ENCODE measurements around the gene DHRS2. TPM values are rescaled to one million over a fixed set of nuclear protein-coding genes. Genes with fewer than 3 reads are reported as not detected.

The DHRS2 gene
- polyA plus RNA-seq, 1 of the 3 experiments (the other 2 are of a cell fraction), result 1.2 TPM

GRCh38 chr14:23630687-23631086 lies 5.5 kb upstream of the DHRS2 start:
- Histone ChIP-seq H3K4me3 (ENCODE audit: low read depth in 2 of 2, low read length in 1 of 2) (no peak overlapping the region), H3K9ac (no peak overlapping the region), H3K9me3 (peaks cover 5% of the 10 kb centered on the region; the same call in 1 of the 2 replicates), H3K79me2 (ENCODE audit: insufficient read depth) (no peaks in the 10 kb centered on the region), H3K27me3 (ENCODE audit: insufficient read depth) (no peaks in the 10 kb centered on the region), H3K9me2 (no peaks in the 10 kb centered on the region), H3K4me1 (ENCODE audit: control insufficient read depth in 1 of 2, insufficient read depth in 2 of 2, low read depth in 1 of 2, low read length in 1 of 2) (peaks cover 0 to 12% of the 10 kb centered on the region in 2 experiments; a peak in 1 of 4 replicates), H2AFZ (ENCODE audit: low read depth) (no peak overlapping the region), H3K36me3 (replicated peaks in 1 of 2; ENCODE audit: control insufficient read depth in 1 of 2, insufficient read depth in 2 of 2, low read length in 1 of 2) (no peaks in the 10 kb centered on the region), H3K27ac (ENCODE audit: low read depth in 2 of 2, low read length in 1 of 2) (no peak overlapping the region), H4K20me1 (ENCODE audit: insufficient read depth) (no peaks in the 10 kb centered on the region), H3K4me2 (no peak overlapping the region), H3F3A (replicated peaks; ENCODE audit: insufficient read depth) (no peaks in the 10 kb centered on the region)
- ChIA-PET POLR2A (no interaction called here), CTCF (interaction anchor here (0.9 to 4.4 kb wide), 19 partner anchors 8 to 451 kb away, joined by 3 to 65 read pairs (median 5); no protein-coding TSS in a partner anchor)
- WGBS (ENCODE audit: low lambda C conversion rate), result 15% methylated on average over 1 of the region's 1 CpG
- no peak for DNase-seq
- no peak for TF ChIP-seq RXRA (IDR thresholded peaks at IDR 0.05; ENCODE audit: borderline replicate concordance, low read depth)
- TF ChIP-seq, protein P1, sequence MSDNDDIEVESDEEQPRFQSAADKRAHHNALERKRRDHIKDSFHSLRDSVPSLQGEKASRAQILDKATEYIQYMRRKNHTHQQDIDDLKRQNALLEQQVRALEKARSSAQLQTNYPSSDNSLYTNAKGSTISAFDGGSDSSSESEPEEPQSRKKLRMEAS (IDR thresholded peaks at IDR 0.05; ENCODE audit: low read depth), result no peak
- no peak for TF ChIP-seq GATA2 (CRISPR knock-in tag; IDR thresholded peaks at IDR 0.05)
- TF ChIP-seq NRF1 (IDR thresholded peaks at IDR 0.05; ENCODE audit: low read depth, low read length), result no peak
- no peak for TF ChIP-seq YY1 (IDR thresholded peaks at IDR 0.05; ENCODE audit: low read depth)
- no peak for TF ChIP-seq ELF1 (IDR thresholded peaks at IDR 0.05)
- no peak for TF ChIP-seq POLR2AphosphoS5 (IDR thresholded peaks at IDR 0.05; ENCODE audit: low read depth, low read length)
- no peak for TF ChIP-seq IRF3 (IDR thresholded peaks at IDR 0.05; ENCODE audit: low read depth, low read length)
- TF ChIP-seq TCF12 (IDR thresholded peaks at IDR 0.05), result no peak
- TF ChIP-seq MEF2A (IDR thresholded peaks at IDR 0.05; ENCODE audit: borderline replicate concordance, low read depth), result no peak
- TF ChIP-seq TAF1 (IDR thresholded peaks at IDR 0.05; ENCODE audit: borderline replicate concordance, low read depth, low read length), result no peak
- no peak for TF ChIP-seq NFIC (IDR thresholded peaks at IDR 0.05; ENCODE audit: borderline replicate concordance)
- TF ChIP-seq USF1 (IDR thresholded peaks at IDR 0.05; ENCODE audit: borderline replicate concordance, low read depth), result no peak
- no peak for TF ChIP-seq CHD2 (IDR thresholded peaks at IDR 0.05; ENCODE audit: low read length, partially characterized antibody)
- TF ChIP-seq TEAD4 (IDR thresholded peaks at IDR 0.05; ENCODE audit: borderline replicate concordance, insufficient read depth), result no peak
- TF ChIP-seq, protein P2, sequence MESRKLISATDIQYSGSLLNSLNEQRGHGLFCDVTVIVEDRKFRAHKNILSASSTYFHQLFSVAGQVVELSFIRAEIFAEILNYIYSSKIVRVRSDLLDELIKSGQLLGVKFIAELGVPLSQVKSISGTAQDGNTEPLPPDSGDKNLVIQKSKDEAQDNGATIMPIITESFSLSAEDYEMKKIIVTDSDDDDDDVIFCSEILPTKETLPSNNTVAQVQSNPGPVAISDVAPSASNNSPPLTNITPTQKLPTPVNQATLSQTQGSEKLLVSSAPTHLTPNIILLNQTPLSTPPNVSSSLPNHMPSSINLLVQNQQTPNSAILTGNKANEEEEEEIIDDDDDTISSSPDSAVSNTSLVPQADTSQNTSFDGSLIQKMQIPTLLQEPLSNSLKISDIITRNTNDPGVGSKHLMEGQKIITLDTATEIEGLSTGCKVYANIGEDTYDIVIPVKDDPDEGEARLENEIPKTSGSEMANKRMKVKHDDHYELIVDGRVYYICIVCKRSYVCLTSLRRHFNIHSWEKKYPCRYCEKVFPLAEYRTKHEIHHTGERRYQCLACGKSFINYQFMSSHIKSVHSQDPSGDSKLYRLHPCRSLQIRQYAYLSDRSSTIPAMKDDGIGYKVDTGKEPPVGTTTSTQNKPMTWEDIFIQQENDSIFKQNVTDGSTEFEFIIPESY (IDR thresholded peaks at IDR 0.05; ENCODE audit: borderline replicate concordance, low read depth), result no peak
- no peak for TF ChIP-seq SIN3A (IDR thresholded peaks at IDR 0.05; ENCODE audit: borderline replicate concordance, low read depth, low read length)

Measured in SK-N-SH (cell line).